Activated naive CD8-positive, alpha-beta T cell treated with anti-CD3 and anti-CD28 coated beads for 36 hours (primary cell): ENCODE results near the gene NUDT19. TPM values are rescaled to one million over a fixed set of nuclear protein-coding genes. Genes with fewer than 3 reads are reported as not detected.
A peak's percentile ranks its signal among the peaks of the same experiment; 100 is the strongest.
"Not testable (repeated sequence)": the region's sequence is repeated elsewhere in the genome, so short reads cannot be mapped to it uniquely, and the experiment has no call there.

Experiments
- DNase-seq: peaks from one replicate; pipeline ENCODE4 v3.0.0; 2021
- H3K27ac Mint-ChIP-seq: one replicate; pipeline ENCODE4 v1.8.0; 2022; ENCODE audit warnings: mild to moderate bottlenecking, moderate library complexity, mixed read lengths
- H3K27me3 Mint-ChIP-seq: one replicate; pipeline ENCODE4 v1.8.0; 2022; ENCODE audit warnings: mild to moderate bottlenecking, mixed read lengths
- H3K36me3 Mint-ChIP-seq: one replicate; pipeline ENCODE4 v1.8.0; 2021; ENCODE audit warnings: mild to moderate bottlenecking, mixed read lengths
- H3K4me1 Mint-ChIP-seq: one replicate; pipeline ENCODE4 v1.8.0; 2021; ENCODE audit warnings: mixed read lengths
- H3K4me3 Mint-ChIP-seq: one replicate; pipeline ENCODE4 v1.8.0; 2022; ENCODE audit warnings: mild to moderate bottlenecking, moderate library complexity, mixed read lengths
- H3K9me3 Mint-ChIP-seq: one replicate; pipeline ENCODE4 v1.8.0; 2022; ENCODE audit warnings: mixed read lengths
- total RNA-seq, 2 experiments: library from RNA; stranded (reverse); gene quantifications; one replicate each; pipeline ENCODE4 v1.2.3, GENCODE V29; 2021

NUDT19 gene
- total RNA-seq: 10 to 100 TPM; 16.2 to 16.4 TPM

DNA sequence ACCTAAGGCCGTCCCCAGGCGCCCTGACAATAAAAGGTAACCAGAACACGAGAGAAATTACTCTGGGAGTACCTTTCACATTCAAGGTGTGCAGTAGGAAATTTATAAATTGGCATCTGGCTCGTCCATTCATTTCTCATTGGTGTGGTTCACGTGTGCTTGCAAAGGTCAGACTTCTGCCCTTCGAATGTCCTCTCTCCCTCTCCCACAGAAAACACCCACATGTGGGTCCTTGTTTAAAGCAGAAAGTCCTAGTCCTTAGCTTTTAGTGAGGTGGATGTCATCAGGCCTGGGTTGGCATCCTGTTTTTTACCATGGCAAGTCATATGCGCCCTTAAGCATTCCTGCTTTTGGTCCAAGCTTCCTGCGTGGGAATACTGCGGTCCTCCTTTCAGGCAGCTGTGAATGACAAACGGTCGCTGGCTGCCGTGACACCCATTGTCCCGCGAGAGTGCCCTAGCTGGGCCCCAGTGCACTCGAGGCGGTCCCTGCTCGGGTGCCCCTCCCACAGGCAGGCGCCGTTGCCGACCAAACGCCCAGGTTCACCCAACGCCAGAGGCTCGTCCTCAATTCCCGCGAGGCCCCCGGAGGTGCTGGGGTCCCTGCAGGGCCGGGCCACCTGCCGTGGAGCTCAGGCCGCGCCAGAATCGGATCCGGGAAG lies at the start of gene NUDT19:
TSS of gene NUDT19 (plus strand) at position 531 of the 661 bp plus-strand sequence. CDS start 140 bp downstream, outside the sequence.
- Mint-ChIP-seq H3K27me3 (no peaks in the 10 kb centered on the region), H3K4me1 (peaks cover 46% of the 10 kb centered on the region), H3K9me3 (peaks cover 9% of the 10 kb centered on the region), H3K36me3 (peaks cover 51% of the 10 kb centered on the region), H3K27ac (peak within 1 kb of the TSS; percentile 93), H3K4me3 (peak within 1 kb of the TSS; percentile 84)
- DNase-seq: peak; percentile 86

DNA sequence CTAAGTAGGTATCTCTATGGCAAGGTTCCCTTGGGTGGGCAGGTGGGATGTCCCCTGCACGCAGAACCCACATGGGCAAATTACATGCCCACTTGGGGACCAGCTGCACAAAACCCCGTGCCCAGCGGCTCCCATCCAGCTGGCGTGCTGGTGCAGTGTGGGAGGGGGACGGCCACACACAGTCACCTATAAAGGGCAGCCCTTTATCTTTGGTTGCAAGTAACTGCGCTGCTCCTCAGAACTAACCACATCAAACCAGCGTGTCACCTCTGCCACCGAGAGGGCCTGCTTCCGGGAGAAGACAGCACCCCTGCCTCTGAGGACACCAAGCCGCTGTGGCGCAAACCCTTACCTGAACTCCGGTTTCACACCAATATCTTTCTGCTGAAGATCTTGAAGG lies 48.9 kb upstream of the NUDT19 start:
- H3K27ac Mint-ChIP-seq: no peak overlapping the region

DNA sequence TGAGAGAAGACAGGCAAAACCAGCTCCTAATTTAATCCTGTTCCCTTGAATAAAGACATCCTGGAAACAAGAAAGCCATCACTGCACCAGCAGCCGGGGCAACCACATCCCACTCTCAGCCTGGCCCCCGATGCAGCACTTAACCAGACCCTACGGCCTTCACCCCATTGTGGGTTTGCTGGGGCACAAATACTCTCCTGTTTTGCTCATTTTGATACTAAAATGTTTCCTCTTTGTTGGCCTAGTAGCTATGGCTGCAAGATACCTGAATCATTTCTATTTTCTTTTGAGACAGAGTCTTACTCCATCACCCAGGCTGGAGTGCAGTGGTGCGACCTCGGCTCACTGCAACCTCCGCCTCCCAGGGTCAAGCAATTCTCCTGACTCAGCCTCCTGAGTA lies 45.1 kb upstream of the NUDT19 start:
- DNase-seq: peak; percentile 39
- Mint-ChIP-seq H3K27ac (no peak overlapping the region), H3K4me1 (peaks cover 39% of the 10 kb centered on the region), H3K9me3 (no peaks in the 10 kb centered on the region), H3K27me3 (no peaks in the 10 kb centered on the region), H3K4me3 (no peak overlapping the region), H3K36me3 (peaks cover 48% of the 10 kb centered on the region)

More for the DNA sequence above, 48.9 kb upstream of the NUDT19 start:
- Mint-ChIP-seq H3K9me3 (no peaks in the 10 kb centered on the region), H3K4me3 (no peak overlapping the region), H3K27me3 (no peaks in the 10 kb centered on the region), H3K36me3 (peaks cover 58% of the 10 kb centered on the region), H3K4me1 (peaks cover 39% of the 10 kb centered on the region)
- DNase-seq: peak; percentile 77

DNA sequence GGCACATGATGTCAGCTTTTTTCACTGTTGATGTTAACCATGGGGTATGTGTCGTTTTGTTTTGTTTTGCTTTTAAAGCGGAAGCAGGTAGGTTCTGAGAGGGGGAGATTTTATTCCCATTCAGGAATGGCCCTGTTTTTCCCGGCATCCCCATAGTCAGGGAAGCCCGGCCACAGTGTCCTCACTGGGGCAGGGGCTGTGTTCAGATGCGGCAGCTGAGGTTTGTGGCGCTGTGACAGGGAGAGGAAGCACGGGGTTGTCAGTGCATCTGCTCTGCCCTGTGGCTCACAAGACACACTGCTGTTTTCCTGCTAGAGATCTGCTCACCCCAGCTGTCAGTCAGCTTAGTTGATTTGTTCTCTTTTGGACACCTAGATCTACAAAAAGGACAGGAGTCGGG lies 44.3 kb upstream of the NUDT19 start:
- H3K27me3 Mint-ChIP-seq: no peaks in the 10 kb centered on the region
- peaks cover 40% of the 10 kb centered on the region for H3K36me3 Mint-ChIP-seq
- H3K4me1 Mint-ChIP-seq: peaks cover 33% of the 10 kb centered on the region
- no peak overlapping the region for H3K4me3 Mint-ChIP-seq
- H3K9me3 Mint-ChIP-seq: no peaks in the 10 kb centered on the region
- H3K27ac Mint-ChIP-seq: no peak overlapping the region
- DNase-seq: no peak

DNA sequence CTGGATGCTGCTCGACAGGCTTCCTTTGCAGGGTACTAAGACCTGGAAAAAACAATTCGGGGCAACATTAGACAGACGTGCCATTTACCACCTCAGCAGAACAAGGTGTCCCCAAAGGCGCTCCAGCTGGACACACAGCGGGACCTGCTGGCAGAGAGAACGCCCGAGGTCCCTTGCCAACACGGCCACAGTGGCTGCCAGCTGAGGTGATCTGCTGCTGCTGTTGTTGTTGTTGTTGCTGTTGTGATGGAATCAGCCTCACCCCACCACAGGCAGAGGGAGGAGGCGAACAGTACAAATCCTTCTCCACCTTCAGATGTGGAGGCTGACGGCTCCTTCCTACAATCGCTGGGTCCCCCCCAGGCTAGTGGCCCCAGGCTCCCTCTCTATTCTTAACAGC lies 41.9 kb upstream of the NUDT19 start:
- no peak overlapping the region for H3K4me3 Mint-ChIP-seq
- H3K27me3 Mint-ChIP-seq: no peaks in the 10 kb centered on the region
- no peak for DNase-seq
- H3K9me3 Mint-ChIP-seq: no peaks in the 10 kb centered on the region
- peaks cover 26% of the 10 kb centered on the region for H3K36me3 Mint-ChIP-seq
- no peak overlapping the region for H3K27ac Mint-ChIP-seq
- peaks cover 16% of the 10 kb centered on the region for H3K4me1 Mint-ChIP-seq

DNA sequence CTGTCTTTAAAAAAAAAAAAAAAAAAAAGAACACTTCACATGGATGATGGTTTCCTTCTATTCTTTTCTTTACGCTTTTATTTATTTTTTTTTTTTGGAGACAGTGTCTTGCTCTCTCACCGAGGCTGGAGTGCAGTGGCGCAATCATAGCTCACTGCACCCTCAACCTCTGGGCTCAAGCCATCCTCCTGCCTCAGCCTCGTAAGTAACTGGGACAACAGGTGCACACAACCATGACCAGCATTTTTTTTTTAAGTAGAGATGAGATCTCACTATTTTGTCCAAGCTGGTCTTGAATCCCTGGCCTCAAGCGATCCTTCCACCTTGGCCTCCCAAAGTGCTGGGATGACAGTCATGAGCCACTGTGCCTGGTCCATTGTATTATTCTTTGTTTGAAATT lies 41.0 kb upstream of the NUDT19 start:
- no peaks in the 10 kb centered on the region for H3K9me3 Mint-ChIP-seq
- H3K36me3 Mint-ChIP-seq: peaks cover 28% of the 10 kb centered on the region
- no peak overlapping the region for H3K27ac Mint-ChIP-seq
- peaks cover 16% of the 10 kb centered on the region for H3K4me1 Mint-ChIP-seq
- H3K27me3 Mint-ChIP-seq: no peaks in the 10 kb centered on the region
- H3K4me3 Mint-ChIP-seq: no peak overlapping the region
- DNase-seq: no peak

DNA sequence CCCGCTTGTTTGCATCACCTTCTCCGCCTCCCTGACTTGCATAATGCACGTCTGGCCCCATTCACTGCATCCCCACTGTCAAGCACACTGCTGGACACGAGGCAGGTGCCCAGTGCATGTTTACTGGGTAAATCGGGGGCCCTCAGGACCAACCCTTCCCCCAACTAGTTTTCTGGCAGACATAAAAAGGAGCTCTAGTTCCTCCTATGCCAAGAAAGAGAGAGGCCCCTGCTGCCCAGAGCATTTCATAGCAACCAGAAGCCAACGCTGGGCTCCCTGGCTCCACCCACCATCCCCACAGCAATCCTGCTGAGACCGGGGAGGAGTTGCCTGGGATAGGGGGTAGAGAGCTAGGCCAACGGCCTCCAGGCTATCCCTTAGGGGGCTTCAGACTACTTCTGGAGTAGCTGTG lies 39.9 kb upstream of the NUDT19 start:
- H3K27ac Mint-ChIP-seq: no peak overlapping the region

DNA sequence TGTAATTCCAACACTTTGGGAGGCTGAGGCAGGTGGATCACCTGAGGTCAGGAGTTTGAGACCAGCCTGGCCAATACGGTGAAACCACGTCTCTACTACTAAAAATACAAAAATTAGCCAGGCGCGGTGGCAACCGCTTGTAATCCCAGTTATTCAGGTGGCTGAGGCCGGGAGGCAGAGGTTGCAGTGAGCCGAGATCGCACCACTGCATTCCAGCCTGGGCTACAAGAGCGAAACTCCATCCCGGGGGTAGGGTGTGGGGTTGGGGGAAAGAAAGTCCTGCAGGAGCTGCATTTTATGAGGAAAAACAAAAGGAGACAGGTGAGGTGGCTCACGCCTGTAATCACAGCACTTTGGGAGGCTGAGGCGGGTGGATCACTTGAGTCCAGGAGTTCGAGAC lies 39.3 kb upstream of the NUDT19 start:
- not testable (repeated sequence) for H3K4me1 Mint-ChIP-seq

More for the DNA sequence above, 39.9 kb upstream of the NUDT19 start:
- no peak for DNase-seq
- Mint-ChIP-seq H3K9me3 (no peaks in the 10 kb centered on the region), H3K4me3 (no peak overlapping the region), H3K4me1 (peaks cover 10% of the 10 kb centered on the region), H3K36me3 (peaks cover 26% of the 10 kb centered on the region), H3K27me3 (no peaks in the 10 kb centered on the region)

DNA sequence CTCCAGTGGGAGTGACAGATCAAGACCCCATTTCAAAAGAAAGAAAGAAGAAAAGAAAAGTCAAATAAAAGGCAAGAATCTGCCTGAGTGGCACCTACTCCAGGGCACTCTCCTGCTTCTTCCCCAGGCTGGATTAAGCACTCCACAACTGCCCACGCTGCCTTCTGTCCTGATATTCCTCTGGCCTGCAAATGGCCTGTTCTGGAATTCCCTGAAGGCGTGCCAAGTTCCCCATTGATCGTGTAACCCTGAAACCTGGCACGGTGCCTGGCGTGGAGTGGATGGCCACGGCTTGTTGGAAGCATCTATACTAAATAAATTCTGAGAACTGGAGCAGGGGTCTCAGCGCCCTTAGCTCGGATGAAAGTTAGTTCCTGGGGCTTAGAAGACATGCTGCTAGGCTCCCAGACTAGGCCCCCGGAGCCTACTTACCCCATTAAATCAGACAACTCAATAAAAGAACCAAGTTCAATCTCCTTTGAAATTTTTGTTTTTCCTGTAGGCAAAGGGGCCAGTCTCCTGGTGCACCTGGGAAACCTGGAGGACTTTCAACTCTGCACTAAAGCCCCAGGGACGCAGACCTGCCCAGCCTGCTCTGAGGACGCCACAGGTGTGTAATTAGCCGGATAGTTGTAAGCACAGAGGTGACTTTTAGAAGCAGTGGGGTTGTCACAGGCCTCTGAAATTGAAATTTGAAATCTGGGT lies 38.6 kb upstream of the NUDT19 start:
- Mint-ChIP-seq H3K4me1 (peaks cover 2% of the 10 kb centered on the region), H3K27me3 (no peaks in the 10 kb centered on the region), H3K27ac (no peak overlapping the region), H3K36me3 (peaks cover 13% of the 10 kb centered on the region), H3K4me3 (no peak overlapping the region), H3K9me3 (no peaks in the 10 kb centered on the region)
- no peak for DNase-seq

More for the DNA sequence above, 39.3 kb upstream of the NUDT19 start:
- not testable (repeated sequence) for H3K4me3 Mint-ChIP-seq, H3K27me3 Mint-ChIP-seq, H3K9me3 Mint-ChIP-seq, H3K27ac Mint-ChIP-seq, DNase-seq
- H3K36me3 Mint-ChIP-seq: peaks cover 20% of the 10 kb centered on the region

DNA sequence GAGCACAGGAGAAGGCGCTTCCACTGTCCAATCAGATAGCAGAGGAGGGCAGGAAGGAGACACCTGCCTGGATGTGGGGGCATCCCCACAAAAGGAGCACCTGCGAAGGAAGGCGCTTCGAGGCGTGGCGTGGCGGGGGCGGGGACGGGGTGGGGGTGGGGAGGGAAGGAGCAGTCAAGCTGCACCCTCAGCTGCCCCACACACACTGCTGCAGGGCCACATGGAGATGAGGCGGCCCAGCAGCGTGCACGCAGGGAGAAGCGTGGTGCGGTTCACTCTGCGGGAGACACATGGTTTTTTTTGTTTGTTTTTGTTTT lies 38.1 kb upstream of the NUDT19 start:
- no peak overlapping the region for H3K27ac Mint-ChIP-seq
- H3K9me3 Mint-ChIP-seq: no peaks in the 10 kb centered on the region
- H3K4me3 Mint-ChIP-seq: no peak overlapping the region
- H3K4me1 Mint-ChIP-seq: peaks cover 2% of the 10 kb centered on the region
- peaks cover 10% of the 10 kb centered on the region for H3K36me3 Mint-ChIP-seq
- no peaks in the 10 kb centered on the region for H3K27me3 Mint-ChIP-seq
- no peak for DNase-seq

DNA sequence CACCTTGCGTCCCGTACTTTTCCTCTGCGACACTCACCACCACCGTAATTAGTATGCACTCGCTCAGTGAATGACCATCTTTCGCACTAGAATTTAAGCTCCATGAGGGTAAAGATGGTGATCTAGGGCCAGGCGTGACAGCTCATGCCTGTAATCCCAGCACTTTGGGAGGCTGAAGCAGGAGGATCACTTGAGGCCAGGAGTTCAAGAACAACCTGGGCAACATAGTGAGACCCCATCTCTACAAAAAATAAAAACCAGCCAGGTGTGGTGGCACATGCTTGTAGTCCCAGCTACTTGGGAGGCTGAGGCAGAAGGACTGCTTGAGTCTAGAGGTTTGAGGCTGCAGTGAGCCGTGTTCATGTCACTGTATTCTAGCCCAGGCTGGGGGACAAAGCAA lies 35.2 kb upstream of the NUDT19 start:
- H3K36me3 Mint-ChIP-seq, H3K9me3 Mint-ChIP-seq, H3K27me3 Mint-ChIP-seq, DNase-seq, H3K4me1 Mint-ChIP-seq, H3K4me3 Mint-ChIP-seq, H3K27ac Mint-ChIP-seq: not testable (repeated sequence)

DNA sequence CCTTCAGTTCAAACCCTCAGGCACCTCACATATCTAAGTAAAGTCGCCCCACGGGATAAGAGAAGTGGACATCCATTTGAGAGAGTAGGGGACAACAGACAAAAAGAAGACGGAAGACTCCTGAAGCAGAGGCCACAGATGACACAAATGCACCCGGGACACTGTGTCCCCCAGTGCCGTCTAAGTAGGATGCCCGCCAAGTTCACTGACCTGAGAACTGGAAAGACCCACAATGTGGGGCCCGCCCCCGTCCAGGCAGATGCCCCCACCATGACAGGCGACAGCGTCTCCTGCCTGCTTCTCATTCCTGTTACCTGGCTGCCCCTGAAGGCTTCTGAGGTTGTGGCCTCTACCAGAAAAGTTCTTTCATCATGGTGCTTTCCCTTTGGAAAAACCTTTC lies 33.5 kb upstream of the NUDT19 start:
- Mint-ChIP-seq H3K4me3 (no peak overlapping the region), H3K27ac (no peak overlapping the region), H3K36me3 (peaks cover 7% of the 10 kb centered on the region), H3K9me3 (no peaks in the 10 kb centered on the region), H3K4me1 (peaks cover 2% of the 10 kb centered on the region), H3K27me3 (no peaks in the 10 kb centered on the region)
- DNase-seq: no peak

DNA sequence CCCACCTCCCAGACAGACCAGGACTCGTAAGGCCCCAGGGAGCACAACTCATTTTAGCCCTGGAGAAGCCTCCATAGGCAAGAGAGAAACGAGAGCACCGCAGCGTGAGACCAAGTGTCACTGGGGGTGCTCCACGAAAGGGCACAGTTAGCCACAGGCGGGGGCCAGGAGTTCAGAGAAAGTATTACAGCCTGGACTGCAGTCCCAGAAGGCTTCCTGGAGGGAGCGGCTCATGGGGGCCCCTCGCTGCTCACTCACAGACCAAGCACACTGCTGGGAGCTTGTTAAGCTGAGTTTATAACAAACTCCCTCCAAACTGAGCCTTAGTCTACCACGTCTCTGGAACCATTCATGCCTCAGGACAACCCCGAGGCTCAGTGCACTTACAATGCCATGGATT lies 33.1 kb upstream of the NUDT19 start:
- H3K27ac Mint-ChIP-seq: no peak overlapping the region
- H3K27me3 Mint-ChIP-seq: no peaks in the 10 kb centered on the region
- DNase-seq: no peak
- peaks cover 7% of the 10 kb centered on the region for H3K36me3 Mint-ChIP-seq
- no peak overlapping the region for H3K4me3 Mint-ChIP-seq
- H3K4me1 Mint-ChIP-seq: no peaks in the 10 kb centered on the region
- no peaks in the 10 kb centered on the region for H3K9me3 Mint-ChIP-seq

DNA sequence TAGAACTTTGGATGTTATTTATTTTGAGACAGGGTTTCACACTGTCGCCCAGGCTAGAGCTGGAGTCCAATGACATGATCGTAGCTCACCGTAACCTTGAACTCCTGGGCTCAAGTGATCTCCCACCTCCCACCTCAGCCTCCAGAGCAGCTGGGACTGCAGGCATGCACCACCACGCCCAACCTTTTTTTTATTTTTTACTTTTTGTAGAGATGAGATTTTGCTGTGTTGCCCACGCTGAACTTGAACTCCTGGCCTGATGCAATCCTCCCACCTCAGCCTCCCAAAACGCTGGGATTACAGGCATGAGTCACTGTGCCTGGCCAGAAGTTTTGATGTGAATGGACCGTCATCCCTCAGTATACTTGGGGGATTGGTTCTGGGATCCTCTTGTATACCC lies 30.3 kb upstream of the NUDT19 start:
- Mint-ChIP-seq H3K36me3 (peaks cover under 1% of the 10 kb centered on the region), H3K4me3 (no peak overlapping the region), H3K27me3 (no peaks in the 10 kb centered on the region), H3K9me3 (no peaks in the 10 kb centered on the region), H3K4me1 (no peaks in the 10 kb centered on the region), H3K27ac (no peak overlapping the region)
- no peak for DNase-seq

DNA sequence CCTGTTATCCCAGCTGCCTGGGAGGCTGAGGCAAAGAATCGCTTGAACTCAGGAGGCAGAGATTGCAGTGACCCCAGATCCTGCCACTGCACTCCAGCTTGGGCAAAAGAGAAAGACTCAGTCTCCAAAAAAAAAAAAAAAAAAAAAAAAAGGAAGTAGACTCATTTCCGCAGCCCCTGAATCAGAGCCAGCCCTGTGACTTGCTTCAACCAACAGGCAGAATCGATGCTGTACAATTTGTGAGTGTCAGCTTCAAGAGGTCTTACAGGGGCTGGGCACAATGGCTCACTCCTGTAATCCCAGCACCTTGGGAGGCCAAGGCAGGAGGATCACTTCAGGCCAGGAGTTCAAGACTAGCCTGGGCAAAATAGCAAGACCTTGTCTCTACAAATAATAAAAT lies 29.4 kb upstream of the NUDT19 start:
- Mint-ChIP-seq H3K27ac (no peak overlapping the region), H3K27me3 (no peaks in the 10 kb centered on the region), H3K4me1 (no peaks in the 10 kb centered on the region), H3K4me3 (no peak overlapping the region), H3K9me3 (no peaks in the 10 kb centered on the region), H3K36me3 (no peaks in the 10 kb centered on the region)
- no peak for DNase-seq

DNA sequence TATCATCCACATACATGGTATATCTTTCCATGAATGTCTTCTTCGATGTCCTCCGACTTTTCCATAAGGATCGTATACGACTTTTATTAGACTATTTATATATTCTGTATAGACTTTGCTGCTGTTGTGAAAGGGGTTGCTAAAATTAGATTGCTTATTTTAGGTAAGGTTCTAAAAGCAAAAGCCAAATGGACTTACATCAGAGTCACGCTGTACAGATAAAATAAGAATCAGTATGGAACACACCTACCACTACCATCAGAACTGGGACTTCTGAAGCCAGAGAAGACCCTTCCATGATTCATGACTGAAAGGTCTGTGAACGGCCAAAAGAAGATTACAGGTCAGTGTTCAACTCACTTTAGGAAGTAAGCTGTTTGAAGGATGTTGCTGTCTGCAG lies 25.5 kb upstream of the NUDT19 start:
- H3K27ac Mint-ChIP-seq: no peak overlapping the region
- H3K9me3 Mint-ChIP-seq: no peaks in the 10 kb centered on the region
- peaks cover 6% of the 10 kb centered on the region for H3K4me1 Mint-ChIP-seq
- no peaks in the 10 kb centered on the region for H3K27me3 Mint-ChIP-seq
- no peaks in the 10 kb centered on the region for H3K36me3 Mint-ChIP-seq
- DNase-seq: no peak
- H3K4me3 Mint-ChIP-seq: no peak overlapping the region
